Limb (tissue), 2 donors: ENCODE data around the gene RAB3GAP1.
"Not testable (repeated sequence)": the region's sequence is repeated elsewhere in the genome, so short reads cannot be mapped to it uniquely, and the experiment has no call there.

Experiments
- DNase-seq, 2 donors: peaks; one replicate each; pipeline ENCODE4 v3.0.0-alpha.2; 2016; ENCODE audit errors: extremely low spot score in 2 of 2

Gene RAB3GAP1

GRCh38 chr2:135052042-135052876, at the start of gene RAB3GAP1:
TSS of gene RAB3GAP1 (plus strand) at chr2:135052292. CDS start at chr2:135052308, 16 bp downstream.
- DNase-seq = peak; percentile 87 to 88

GRCh38 chr2:135002836-135003235, 49.3 kb upstream of the RAB3GAP1 start:
- no peak for DNase-seq

DNA sequence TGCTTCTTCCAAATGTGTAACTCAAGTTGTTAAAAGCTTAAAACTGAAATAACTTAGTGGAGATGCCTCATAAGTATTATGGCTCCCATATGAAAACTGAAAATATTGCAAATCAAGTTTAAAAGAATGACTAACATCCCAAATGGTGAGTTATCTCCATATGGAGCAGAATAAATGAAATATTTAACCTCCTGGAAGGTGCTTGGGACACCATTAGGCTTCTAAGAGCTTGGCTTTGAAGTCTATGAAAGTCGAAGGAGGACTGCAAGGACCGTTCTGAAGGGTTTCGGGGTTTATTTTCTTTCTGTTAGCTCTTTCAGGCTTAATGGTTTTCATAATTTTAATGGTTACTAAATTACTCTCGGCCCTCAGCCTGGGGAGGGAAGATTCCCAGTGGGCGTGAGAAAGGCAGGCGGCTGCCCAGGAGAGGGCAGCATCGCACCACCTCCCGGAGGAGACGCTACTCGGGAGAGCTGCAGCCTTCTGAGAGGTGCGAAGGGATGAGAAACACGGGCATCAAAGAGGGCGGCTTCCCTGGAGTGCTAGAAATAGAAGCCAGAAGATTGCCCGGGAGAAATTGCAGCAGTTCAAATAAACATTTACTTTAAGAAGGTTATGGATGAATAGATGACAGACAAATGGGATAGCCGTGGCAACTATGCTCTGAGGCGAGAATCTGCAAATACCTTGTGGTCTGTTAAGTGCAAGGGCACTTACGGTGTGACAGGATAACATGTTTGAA, 47.9 kb upstream of the RAB3GAP1 start:
- DNase-seq = peak; percentile 38 to 78

- DNase-seq = no peak
Measured at GRCh38 chr2:135005753-135006152, 46.3 kb upstream of the RAB3GAP1 start.

DNA sequence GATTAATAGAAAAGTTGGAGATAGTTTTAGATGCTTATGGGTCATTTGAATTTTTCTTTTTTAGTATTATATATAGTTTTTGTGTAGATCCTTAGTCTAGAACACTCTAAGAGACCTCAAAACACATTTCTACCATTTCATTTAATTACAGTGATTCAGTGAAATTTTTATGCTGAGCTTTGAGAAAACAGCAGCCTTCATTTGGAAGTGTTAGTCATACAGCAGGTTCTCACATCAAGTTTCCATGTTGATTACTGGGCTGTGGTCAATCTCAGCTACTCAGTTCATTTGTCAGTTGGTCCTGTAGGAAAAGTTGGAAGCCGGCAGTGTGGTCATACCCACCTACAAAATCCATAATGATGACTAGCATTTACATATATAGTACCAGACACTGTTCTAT, 42.8 kb upstream of the RAB3GAP1 start:
- DNase-seq = no peak

GRCh38 chr2:135010200-135010942, 41.7 kb upstream of the RAB3GAP1 start:
- no peak for DNase-seq

DNA sequence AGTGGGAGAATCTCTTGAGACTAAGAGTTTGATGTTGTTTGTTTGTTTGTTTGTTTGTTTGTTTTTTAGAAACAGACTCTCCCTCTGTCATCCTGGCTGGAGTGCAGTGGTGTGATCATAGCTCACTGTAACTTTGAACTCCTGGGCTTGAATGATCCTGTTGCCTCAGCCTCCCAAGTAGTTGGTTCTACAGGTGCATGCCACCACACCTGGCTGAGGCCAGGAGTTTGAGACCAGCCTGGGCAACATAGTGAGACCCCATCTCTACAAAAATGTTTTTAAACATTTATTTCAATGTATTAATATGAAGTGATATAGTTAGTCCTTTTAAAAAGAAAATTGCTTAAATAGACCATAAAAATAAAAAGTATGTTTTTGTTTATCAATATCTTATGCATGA, 40.5 kb upstream of the RAB3GAP1 start:
- DNase-seq = no peak

GRCh38 chr2:135021618-135022017, 30.5 kb upstream of the RAB3GAP1 start:
- no peak for DNase-seq

DNA sequence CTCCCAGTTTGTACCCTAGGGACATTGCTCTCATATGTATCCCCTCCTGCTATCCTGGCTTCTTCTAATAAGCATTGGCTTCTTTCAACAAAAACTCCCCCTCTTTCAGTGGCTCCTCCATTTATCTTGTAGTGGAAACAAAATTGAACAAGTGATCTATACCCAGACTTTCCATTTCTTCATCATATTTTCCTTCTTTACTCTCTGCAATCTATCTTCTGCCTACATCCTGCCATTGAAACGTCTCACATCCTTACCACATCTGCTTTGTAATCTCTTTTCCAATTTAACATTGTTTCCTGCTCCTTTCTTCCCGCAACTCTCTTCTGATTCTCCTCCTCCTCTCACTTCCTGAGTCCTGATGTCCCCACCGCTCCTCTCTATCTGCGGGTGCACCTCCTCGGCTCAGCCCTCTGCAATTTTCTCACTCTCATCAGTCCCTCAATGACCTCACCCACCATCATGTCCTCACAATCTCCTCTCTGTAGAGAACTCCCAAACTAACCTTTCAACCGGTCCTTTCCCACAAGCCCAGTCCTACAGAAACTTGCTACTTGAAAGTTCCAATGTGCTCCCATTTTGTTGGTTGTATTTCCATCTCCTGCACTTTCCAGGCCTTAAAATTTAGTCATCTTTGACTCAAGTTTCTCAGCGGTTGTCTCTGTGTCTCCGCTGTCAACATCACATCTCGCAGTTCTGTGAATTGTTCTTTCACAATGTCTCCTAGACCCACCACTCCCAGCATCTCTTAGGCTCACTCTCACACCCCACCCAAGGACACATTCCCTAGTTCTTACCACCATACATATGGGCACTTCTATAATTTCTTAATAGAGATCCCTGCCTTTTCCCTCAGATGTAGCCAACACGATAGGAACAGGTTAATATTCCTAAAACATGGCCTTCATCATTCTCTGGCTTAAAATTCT, 28.9 kb upstream of the RAB3GAP1 start:
- no peak for DNase-seq

DNA sequence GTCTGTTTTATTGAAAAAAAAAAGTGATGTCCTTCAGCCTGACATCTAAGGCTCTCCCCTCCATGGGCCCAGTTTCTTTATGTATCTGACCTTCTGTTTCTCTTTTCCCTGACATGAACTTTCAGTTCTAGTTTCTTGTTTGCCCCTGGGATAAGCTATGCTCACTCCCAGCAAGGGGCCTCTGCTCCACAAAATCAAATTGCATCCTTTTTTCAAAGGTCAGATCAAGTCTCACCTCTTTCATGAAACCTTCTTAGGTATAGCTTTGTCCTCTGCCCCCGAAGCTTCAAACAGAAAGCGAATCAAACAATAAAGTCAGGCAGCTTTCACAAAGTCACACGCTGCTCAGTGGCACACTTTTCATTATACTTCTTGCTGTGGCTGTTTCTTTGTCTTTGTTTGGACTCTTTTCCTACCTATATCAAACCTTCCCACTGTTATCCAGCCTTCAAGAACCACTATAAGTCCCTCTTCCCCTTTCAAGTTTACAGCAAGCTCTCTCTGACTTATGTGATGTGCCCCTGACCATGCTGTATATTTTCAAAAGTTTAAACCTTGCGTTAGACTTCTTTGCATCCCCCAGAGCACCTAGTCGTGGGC, 28.1 kb upstream of the RAB3GAP1 start:
- no peak for DNase-seq

GRCh38 chr2:135029481-135030134, 22.5 kb upstream of the RAB3GAP1 start:
- DNase-seq = no peak

DNA sequence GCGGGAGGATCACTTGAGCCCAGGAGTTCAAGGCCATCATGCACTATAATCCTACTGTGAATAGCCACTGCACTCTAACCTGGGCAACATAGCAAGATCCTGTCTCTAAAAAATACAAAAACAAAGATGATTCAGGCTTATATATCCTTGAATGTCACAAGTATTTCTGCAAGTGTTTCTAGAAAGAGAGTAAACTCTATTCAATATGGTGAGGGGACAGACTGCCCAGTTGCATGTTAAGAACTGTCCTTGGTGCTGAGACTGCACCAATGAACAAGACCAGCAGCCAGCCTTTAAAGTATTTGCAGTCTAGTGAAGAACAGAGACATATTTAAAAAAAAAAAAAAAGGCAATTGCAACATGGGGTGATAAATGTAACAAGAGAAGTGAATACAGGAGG, 21.3 kb upstream of the RAB3GAP1 start:
- peak in 1 of 2 donors; percentile 30 for DNase-seq

DNA sequence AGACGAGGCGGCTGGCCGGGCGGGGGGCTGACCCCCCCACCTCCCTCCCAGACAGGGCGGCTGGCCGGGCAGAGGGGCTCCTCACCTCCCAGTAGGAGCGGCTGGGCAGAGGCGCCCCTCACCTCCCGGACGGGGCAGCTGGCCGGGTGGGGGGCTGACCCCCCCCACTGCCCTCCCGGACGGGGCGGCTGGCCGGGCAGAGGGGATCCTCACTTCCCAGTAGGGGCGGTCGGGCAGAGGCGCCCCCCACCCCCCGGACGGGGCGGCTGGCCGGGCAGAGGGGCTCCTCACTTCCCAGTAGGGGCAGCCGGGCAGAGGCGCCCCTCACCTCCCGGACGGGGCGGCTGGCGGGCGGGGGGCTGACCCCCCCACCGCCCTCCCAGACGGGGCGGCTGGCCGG, 18.9 kb upstream of the RAB3GAP1 start:
- DNase-seq = not testable (repeated sequence)

- no peak for DNase-seq
Measured at GRCh38 chr2:135037831-135038230, 14.3 kb upstream of the RAB3GAP1 start.

GRCh38 chr2:135043345-135043744, 8.7 kb upstream of the RAB3GAP1 start:
- no peak for DNase-seq

DNA sequence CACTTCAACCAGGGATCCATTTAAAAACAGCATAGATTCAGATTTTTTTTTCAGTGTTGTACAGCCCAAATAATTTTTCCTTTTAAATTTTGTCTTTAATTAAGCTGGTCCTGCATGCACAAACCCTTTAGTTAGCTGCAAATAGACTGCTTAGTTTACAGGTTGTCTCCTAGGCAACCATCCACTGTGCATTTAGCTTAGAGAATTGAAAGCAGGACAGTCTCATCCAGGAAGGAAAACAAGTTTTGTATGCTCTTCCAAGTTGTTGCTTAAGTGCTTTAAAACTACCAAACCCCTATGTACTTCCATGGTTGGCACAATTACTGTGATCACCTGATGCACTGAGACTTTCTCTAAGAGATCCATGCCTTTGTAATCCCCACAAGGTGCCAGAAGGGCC, 4.8 kb upstream of the RAB3GAP1 start, which contains the start of gene MAP3K19:
MAP3K19 (minus strand) TSS at position 148 of the 400 bp plus-strand sequence. CDS start 22,800 bp downstream, outside the sequence.
- no peak for DNase-seq

GRCh38 chr2:135048122-135048521, 4.0 kb upstream of the RAB3GAP1 start:
- no peak for DNase-seq

- no peak for DNase-seq
Measured at GRCh38 chr2:135050132-135050531, 2.0 kb upstream of the RAB3GAP1 start.

- no peak for DNase-seq
Measured at GRCh38 chr2:135050684-135051083, 1.4 kb upstream of the RAB3GAP1 start.

GRCh38 chr2:135052997-135053474, 944 bp downstream of the RAB3GAP1 start:
- peak in 1 of 2 donors; percentile 36 for DNase-seq
